Activated T-cell treated with anti-CD3 and anti-CD28 coated beads, Interleukin-2, amount 50 U/mL, for 48 hours (primary cell): ENCODE results near the gene PAM16.
A peak's percentile ranks its signal among the peaks of the same experiment; 100 is the strongest.
"Not testable (repeated sequence)": the region's sequence is repeated elsewhere in the genome, so short reads cannot be mapped to it uniquely, and the experiment has no call there.

Experiments used
- DNase-seq, 2 experiments: peaks; one replicate each; pipeline ENCODE4 v3.0.0-alpha.2; 2020

The PAM16 gene

GRCh38 chr16:4350787-4351659 is at the start of gene PAM16:
Gene PAM16 (minus strand): TSS chr16:4351321. CDS start chr16:4351234, 87 bp downstream.
- DNase-seq: peak; percentile 99

DNA sequence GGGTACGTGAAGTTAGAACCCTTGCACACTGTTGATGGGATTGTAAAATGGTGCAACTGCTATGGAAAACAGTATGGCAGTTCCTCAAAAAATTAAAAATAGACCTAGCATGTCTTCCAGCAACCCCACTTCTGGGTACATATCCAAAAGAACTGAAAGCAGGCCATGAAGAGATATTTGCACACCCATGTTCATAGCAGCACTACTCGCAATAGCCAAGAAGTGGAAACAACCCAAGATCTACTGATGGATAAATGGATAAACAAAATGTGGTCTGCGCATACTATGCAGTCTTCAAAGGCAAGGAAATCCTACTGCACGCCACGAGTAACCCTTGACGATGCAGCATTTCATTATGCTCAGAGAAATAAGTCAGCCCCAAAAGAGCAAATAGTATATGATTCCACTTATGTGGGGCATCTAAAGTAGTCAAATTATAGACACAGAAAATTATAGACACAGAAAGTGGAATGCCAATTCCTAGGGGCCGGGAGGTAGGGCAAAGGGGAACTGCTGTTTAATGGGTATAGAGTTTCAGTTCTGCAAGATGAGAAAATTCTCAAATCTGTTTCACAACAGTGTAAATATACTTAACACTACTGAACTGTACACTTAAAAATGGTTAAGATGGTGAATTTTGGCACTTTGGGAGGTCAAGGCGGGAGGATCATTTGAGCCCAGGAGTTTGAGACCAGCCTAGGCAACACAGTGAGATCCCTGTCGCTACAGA is 48.0 kb upstream of the PAM16 start:
- DNase-seq: no peak

DNA sequence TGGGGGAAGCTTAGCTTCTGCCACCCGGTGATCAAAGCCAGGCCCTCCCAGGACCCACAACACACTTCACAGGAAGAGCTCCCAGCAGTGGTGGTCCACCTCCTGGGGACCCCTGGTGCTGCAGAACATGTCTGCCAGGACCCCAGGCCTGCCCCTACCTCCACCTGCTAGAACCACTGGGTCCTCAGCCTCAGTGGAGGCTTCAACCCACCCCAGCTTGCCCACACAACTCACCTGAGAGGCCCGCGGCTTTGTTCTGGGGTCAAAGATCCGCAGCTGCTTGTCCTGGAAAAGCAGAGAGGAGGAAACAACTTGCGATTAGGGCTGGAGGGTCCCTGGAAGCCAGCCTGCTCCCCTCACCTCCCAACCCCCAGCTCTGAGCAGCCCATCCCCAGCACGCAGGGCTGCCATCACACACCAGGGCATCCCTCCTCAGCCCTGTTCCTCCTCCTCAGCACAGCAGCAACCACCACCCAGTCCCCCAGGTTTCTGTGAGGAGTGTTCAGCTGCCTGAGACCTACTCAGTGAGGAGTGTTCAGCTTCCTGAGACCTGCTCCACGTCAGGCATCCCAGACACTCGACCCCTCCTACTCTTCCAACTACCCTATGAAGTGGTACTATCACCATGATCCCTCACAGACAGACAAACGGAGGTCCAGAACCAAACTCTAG is 44.1 kb upstream of the PAM16 start:
- DNase-seq: no peak

GRCh38 chr16:4393850-4394249 is 42.7 kb upstream of the PAM16 start:
- DNase-seq: not testable (repeated sequence)

- DNase-seq: no peak
Measured at GRCh38 chr16:4393240-4393600, 42.1 kb upstream of the PAM16 start.

- DNase-seq: no peak
Measured at GRCh38 chr16:4392382-4393239, 41.5 kb upstream of the PAM16 start.

DNA sequence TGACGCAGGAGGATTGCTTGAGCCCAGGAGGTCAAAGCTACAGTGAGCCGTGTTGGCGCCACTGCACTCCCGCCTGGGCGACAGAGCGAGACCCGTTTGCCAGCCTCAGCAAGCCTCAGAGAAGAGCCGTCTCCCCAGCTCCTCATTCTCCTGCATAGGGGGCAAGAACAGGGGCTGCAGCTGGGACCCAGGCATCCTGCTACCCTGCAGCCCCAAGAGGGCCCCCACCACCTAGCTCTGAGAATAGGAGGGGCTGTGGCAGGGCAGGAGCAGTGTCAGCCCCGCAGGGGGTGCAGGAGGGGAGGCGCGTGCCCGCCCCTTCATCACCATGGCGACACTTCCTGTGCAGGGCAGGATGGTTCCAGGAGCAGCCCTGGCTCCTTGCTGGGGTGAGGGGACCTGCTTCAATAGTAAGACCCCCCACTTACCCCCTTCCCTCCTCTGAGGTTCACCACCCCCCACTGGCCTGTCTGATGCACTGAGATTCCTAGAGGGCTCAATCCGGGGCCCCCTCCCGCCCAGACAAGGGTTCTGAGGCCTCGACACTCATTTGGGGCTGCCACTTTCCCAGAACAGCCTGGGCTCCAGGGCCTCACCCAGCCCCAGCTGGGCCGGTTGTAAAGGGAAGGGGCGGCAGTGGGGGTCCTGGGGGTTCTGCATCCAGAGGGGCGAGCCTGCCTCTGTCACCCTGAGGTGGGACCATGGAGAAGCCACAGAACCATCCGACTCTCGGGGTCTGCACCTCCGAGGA is 40.7 kb upstream of the PAM16 start:
- no peak for DNase-seq

- DNase-seq: no peak
Measured at GRCh38 chr16:4390266-4391260, 39.4 kb upstream of the PAM16 start.

DNA sequence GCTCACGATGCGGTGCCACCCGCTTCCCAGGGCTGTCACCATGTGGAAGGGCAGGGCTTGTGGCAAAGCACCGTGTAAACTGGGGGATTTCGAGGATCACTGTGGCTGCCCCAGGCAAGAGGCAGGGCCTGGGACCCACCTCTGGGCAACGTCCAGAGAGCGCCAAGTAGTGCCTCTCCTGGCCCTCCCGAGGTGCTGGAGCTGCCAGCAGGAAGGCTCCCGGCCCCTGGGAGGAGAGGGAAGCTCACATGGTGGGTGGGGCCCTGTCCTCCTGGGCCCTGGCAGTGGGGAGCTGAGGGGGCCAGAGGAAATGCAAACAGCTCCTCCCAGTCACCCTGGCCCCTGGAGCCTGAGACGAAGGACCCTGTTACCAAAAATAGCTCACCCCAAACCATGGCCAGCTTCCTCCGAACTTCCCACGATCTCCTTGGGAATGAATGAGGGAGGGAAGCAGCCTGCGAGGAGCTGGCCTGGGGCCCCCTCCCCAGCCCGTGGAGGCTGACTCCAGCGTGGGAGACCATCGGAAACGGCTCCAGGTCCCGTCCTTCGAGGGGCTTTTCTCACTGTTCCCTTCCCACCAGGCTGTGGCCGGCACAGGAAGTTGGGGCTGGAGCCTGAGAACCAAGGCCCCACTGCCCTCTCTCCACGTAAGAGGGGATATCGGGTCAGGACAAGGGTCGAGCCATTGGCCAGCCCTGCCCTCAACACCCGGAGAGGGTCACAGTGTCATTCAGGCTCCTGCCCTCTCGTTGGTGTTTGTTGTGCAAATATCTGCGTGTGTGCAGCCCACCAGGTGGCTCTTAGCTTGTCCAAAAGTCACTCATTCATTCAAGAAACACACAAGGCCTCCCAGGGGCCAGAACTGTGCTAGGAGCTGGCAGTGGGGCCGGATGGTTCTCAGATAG is 38.2 kb upstream of the PAM16 start:
- no peak for DNase-seq

DNA sequence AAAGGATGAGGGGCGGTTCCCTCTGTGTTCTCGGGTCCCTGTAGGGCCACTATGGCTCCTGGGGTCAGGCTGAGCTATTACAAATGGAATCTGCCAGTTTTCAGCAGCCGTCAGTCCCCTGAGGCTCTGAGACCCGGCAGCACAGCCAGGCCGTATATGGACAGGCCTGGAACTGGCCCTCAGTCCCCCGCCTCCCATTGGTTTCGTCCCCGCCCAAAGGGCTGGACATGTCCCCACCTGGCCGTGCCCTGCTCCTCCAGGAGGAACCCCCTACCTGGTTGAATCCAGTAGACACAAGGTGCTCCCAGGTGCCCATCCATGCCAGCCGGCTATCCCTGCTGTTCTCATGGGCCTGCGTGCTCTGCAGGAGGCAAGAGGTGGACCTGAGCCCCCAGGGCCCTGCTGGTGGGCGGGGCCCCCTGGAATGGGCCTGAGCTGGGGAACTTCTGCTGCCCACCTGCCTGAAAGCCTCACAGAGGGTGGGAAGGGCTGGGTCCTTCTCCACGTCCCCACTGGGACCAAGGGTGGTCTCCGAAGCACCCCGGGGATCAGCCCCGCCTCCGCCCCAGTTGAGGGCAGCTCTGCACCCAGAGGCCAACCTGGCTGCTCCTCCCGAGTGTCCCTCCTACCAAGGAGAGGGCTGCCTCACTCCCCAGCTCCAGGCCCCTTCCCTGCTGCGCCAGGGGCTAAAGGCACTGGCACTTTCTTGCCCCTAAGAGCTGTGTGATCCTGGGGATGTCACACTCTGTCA is 37.3 kb upstream of the PAM16 start:
- no peak for DNase-seq

DNA sequence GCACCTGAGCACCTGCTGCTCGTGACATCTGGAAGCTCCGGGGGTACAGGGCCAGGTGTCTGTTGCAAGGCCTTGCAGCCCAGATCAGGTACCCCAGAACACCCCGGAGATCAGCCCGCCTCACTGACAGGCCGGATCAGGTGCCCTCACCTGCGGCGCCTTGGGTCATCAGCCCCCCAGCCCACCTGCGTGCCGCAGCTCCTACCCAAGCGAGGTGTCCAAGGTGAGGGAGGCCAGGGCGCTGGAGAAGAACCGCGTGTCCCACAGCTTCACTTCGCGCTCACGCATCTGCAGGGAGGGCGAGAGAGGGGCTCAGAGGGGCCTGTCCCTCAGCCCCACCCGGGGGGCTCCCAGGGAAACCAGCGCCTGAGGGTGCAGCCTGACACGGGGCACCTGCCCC is 36.7 kb upstream of the PAM16 start:
- DNase-seq: no peak

DNA sequence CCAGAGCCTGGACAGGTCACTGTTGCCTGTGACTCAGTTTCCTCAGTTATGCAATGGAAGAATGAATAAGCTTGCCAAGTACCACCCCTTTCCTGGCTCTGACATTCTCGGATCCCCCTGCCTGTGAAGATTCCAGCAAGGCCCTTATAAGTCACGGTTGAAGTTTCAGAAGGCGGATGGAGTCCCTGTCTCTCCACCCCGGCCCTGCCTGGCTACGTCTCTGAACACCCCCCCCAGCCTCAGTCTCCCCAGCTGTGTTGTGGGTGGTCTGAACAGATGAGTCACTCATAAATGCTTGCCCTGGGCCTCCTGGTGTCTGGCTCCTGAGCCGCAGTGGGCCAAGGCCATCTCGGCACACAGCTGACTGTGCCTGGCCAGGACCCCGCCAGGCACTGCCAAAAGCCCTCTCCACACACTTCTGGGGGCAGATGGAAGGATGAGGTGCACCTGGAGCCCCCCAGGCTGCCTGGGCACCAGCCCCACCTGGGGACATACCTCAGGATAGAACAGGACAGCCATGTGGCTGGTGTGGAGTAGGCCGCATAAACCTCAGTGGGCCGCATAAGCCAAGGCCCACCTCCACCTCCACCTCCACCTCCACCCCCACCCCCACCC is 35.9 kb upstream of the PAM16 start:
- no peak for DNase-seq

- DNase-seq: no peak
Measured at GRCh38 chr16:4386451-4386805, 35.3 kb upstream of the PAM16 start.

GRCh38 chr16:4385789-4386450 is 34.8 kb upstream of the PAM16 start:
- DNase-seq: no peak

DNA sequence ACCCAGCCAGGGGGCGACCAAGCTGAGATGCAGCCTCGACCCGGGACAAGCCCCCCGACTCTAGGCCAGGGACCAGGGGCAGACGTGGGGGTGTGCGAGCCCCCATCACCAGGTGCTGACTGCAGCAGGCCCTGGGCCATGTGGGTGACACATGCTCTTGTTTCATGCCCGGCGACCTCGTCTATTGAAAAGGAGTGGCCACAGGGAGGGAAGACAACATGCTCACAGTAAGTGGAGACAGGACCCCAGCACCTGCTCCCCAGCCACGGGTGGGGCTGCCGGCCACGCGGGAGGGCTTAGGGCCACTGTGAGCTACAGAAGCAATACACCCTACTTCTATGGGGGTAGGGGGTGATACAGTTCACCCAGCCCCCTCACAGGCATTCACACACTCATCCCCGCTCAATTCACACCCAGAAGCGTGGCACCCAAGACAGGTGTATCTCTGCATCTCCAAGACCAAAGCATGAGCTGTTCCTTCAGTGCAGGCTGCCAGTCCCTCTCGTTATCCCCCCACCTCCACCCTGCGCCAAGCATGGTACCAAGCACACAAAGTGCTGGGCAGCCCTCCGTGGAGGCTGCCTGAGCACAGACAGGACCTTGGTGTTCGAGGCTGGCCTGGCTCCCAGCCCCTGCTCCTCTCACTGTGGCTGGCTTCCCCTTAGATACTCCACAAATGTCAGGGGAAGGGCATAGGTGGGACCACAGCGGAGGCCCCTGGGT is 34.1 kb upstream of the PAM16 start:
- DNase-seq: no peak

DNA sequence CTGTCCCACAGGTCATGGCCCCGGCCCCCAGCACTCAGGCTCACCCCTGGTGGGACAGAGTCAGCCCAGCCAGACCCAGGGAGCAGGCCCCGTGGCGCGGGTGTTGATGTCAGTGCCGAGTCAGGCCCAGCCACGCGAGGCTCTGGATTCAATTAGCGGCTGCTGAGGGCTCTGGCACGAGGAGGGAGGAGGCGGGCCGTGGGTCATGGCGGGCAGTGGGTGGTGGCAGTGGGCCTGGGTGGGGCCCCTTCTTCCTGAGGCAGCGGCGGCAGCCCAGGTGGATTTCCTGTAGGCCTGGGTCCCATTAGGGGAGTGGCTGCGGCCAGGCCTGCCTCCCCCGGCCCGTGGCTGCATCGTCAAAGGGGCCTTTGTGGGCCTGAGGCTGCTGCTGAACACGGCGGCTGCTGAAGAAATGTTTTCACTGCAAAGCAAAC is 33.4 kb upstream of the PAM16 start:
- no peak for DNase-seq
